Sigmoid colon (tissue), 7 donors: ENCODE data around the gene ZDHHC5. TPM values are rescaled to one million over a fixed set of nuclear protein-coding genes. Genes with fewer than 3 reads are reported as not detected.

Source experiments
- DNase-seq: peaks from one replicate; pipeline ENCODE4 v3.0.0-alpha.2; 2019
- H3K27ac ChIP-seq, 4 donors: fragments of 200-600 bp; sonication (generic); one replicate each; pipeline ENCODE4 v1.5.1; 2016 to 2019; ENCODE audit warnings: mild to moderate bottlenecking in 1 of 4
- H3K27me3 ChIP-seq, 3 donors: fragments of 200-600 bp; sonication (generic); one replicate each; pipeline ENCODE4 v1.5.1; 2019; ENCODE audit warnings: mild to moderate bottlenecking in 1 of 3
- H3K36me3 ChIP-seq, 4 donors: fragments of 200-600 bp; sonication (generic); one replicate each; pipeline ENCODE4 v1.5.1; 2016 to 2019
- H3K4me1 ChIP-seq, 4 donors: fragments of 200-600 bp; sonication (generic); one replicate each; pipeline ENCODE4 v1.5.1; 2017 to 2019
- H3K4me3 ChIP-seq, 4 donors: fragments of 200-600 bp; sonication (generic); one replicate each; pipeline ENCODE4 v1.5.1; 2017 to 2019; ENCODE audit warnings: mild to moderate bottlenecking in 2 of 4, moderate library complexity in 1 of 4
- H3K9me3 ChIP-seq, 4 donors: fragments of 200-600 bp in 3 of 4; sonication (generic) in 3 of 4; one replicate each; pipeline versions ENCODE4 v1.5.1 to v1.6.1; 2013 to 2019
- CTCF ChIP-seq, 4 experiments: fragments of 450-650 bp in 3 of 4; fragments of 200-600 bp in 1 of 4; IDR thresholded peaks; one replicate each; pipeline ENCODE4 v1.5.1; 2016 to 2019; ENCODE audit warnings: antibody characterized with exemption in 4 of 4, mild to moderate bottlenecking in 3 of 4, moderate library complexity in 2 of 4
- EP300 ChIP-seq, 4 donors: sonication (generic); formaldehyde crosslinking; IDR thresholded peaks; one replicate each; pipeline ENCODE4 v1.6.1; 2017; ENCODE audit warnings: antibody characterized with exemption in 4 of 4
- POLR2A ChIP-seq, 2 donors: fragments of 450-650 bp; IDR thresholded peaks; one replicate each; pipeline ENCODE4 v1.6.1; 2016; ENCODE audit warnings: antibody characterized with exemption in 2 of 2, mild to moderate bottlenecking in 2 of 2, moderate library complexity in 2 of 2
- POLR2AphosphoS5 ChIP-seq, 4 donors: sonication (generic); formaldehyde crosslinking; IDR thresholded peaks; one replicate each; pipeline ENCODE4 v1.6.1; 2017; ENCODE audit warnings: antibody characterized with exemption in 4 of 4
- WGBS, 2 donors: extraction: QIAGEN DNeasy Blood & Tissue Kit; methylation state at CpG; one replicate each; pipeline ENCODE4 v1.1.7; 2013; 5-methylcytosine and 5-hydroxymethylcytosine counted together
- intact Hi-C: fragments of 100-400 bp; cut with DNase I; formaldehyde crosslinking; loops from one replicate; pipeline ENCODE4 v1.15.1; 2023
- polyA plus RNA-seq, 3 donors: library from polyadenylated mRNA; stranded (reverse); fragments of 200-250 nt; gene quantifications; one replicate each; pipeline ENCODE4 v1.2.3, GENCODE V29; 2013
- total RNA-seq, 4 donors: library from RNA; depleted of rRNA; stranded (reverse); fragments of >200 nt; gene quantifications; one replicate each; pipeline ENCODE4 v1.1.0, GENCODE V29; 2016
- donor health status: healthy with polysubstance abuse.
- donor health status: Bipolar disorder and iron deficiency.
- donor health status: healthy.

Gene ZDHHC5
- total and polyA plus RNA-seq, 7 donors: 13.6 to 42.5 (median 28.0) TPM

- intact Hi-C loops: loop anchor here (1.0 to 2.0 kb wide), 2 partner anchors 73 to 182 kb away; no protein-coding TSS in a partner anchor
- H3K4me1 ChIP-seq: peaks cover 0 to 54% (median 52%) of the 10 kb centered on the region in 4 donors
- H3K27me3 ChIP-seq: peaks cover 0 to 9% (median 4%) of the 10 kb centered on the region in 3 donors
- TF ChIP-seq POLR2A (IDR thresholded peaks at IDR 0.05) (no peak), POLR2AphosphoS5 (IDR thresholded peaks at IDR 0.05) (no peak), EP300 (IDR thresholded peaks at IDR 0.05) (no peak), CTCF (IDR thresholded peaks at IDR 0.05) (peak; percentile 17 to 45 (median 35))
- H3K4me3 ChIP-seq: no peak overlapping the region
- 54 to 69% methylated on average over 7 of the region's 7 CpGs for WGBS, 2 donors
- H3K27ac ChIP-seq: peak overlapping the region in 1 of 4 donors; percentile 1
- H3K36me3 ChIP-seq: no peaks in the 10 kb centered on the region
- H3K9me3 ChIP-seq: no peaks in the 10 kb centered on the region
- peak; percentile 68 for DNase-seq
Observed at GRCh38 chr11:57641011-57641807, 26.7 kb upstream of the ZDHHC5 start.

- Histone ChIP-seq H3K27me3 (peaks cover 24 to 35% (median 28%) of the 10 kb centered on the region in 3 donors), H3K4me3 (no peak overlapping the region), H3K36me3 (no peaks in the 10 kb centered on the region), H3K9me3 (no peaks in the 10 kb centered on the region), H3K4me1 (peaks cover 0 to 67% (median 66%) of the 10 kb centered on the region in 4 donors), H3K27ac (no peak overlapping the region)
- intact Hi-C loops: no loop called here
- TF ChIP-seq POLR2AphosphoS5 (IDR thresholded peaks at IDR 0.05): no peak
- no peak for TF ChIP-seq CTCF (IDR thresholded peaks at IDR 0.05)
- TF ChIP-seq POLR2A (IDR thresholded peaks at IDR 0.05): no peak
- TF ChIP-seq EP300 (IDR thresholded peaks at IDR 0.05): no peak
- no peak for DNase-seq
- 71 to 78% methylated on average over 3 of the region's 3 CpGs for WGBS, 2 donors
Observed at GRCh38 chr11:57643802-57644201, 24.1 kb upstream of the ZDHHC5 start.

- TF ChIP-seq POLR2AphosphoS5 (IDR thresholded peaks at IDR 0.05): no peak
- peak; percentile 75 to 94 (median 80) for TF ChIP-seq CTCF (IDR thresholded peaks at IDR 0.05)
- TF ChIP-seq EP300 (IDR thresholded peaks at IDR 0.05): no peak
- no peak for TF ChIP-seq POLR2A (IDR thresholded peaks at IDR 0.05)
- Histone ChIP-seq H3K9me3 (no peaks in the 10 kb centered on the region), H3K4me1 (peaks cover 0 to 67% (median 66%) of the 10 kb centered on the region in 4 donors), H3K4me3 (no peak overlapping the region), H3K27me3 (peaks cover 32 to 47% (median 33%) of the 10 kb centered on the region in 3 donors), H3K27ac (peak overlapping the region; percentile 8 to 56 (median 35)), H3K36me3 (no peaks in the 10 kb centered on the region)
- intact Hi-C loops: no loop called here
- DNase-seq: peak; percentile 91
- 8 to 14% methylated on average over 17 of the region's 17 CpGs for WGBS, 2 donors
Observed at GRCh38 chr11:57644748-57645688, 22.9 kb upstream of the ZDHHC5 start.

- 22 to 29% methylated on average over 5 of the region's 5 CpGs for WGBS, 2 donors
- Histone ChIP-seq H3K4me3 (no peak overlapping the region), H3K27ac (peak overlapping the region in 3 of 4 donors; percentile 1 to 56 (median 26)), H3K27me3 (peaks cover 32 to 54% (median 39%) of the 10 kb centered on the region in 3 donors), H3K9me3 (no peaks in the 10 kb centered on the region), H3K36me3 (no peaks in the 10 kb centered on the region), H3K4me1 (peaks cover 0 to 66% (median 63%) of the 10 kb centered on the region in 4 donors)
- no peak for DNase-seq
- intact Hi-C loops: no loop called here
- TF ChIP-seq POLR2A (IDR thresholded peaks at IDR 0.05) (no peak), CTCF (IDR thresholded peaks at IDR 0.05) (no peak), POLR2AphosphoS5 (IDR thresholded peaks at IDR 0.05) (no peak)
Observed at GRCh38 chr11:57645689-57646085, 22.2 kb upstream of the ZDHHC5 start.
